GM18499 (cell line): ENCODE results near the gene PCBP3.
"Not testable (repeated sequence)": the region's sequence is repeated elsewhere in the genome, so short reads cannot be mapped to it uniquely, and the experiment has no call there.

Experiments
- ATAC-seq: cut with Tn5 transposase; IDR thresholded peaks from one replicate; pipeline ENCODE4 v1.9.1; 2021; ENCODE audit warnings: moderate number of reproducible peaks; ENCODE audit not compliant: insufficient read depth, unreplicated experiment

PCBP3 gene

DNA sequence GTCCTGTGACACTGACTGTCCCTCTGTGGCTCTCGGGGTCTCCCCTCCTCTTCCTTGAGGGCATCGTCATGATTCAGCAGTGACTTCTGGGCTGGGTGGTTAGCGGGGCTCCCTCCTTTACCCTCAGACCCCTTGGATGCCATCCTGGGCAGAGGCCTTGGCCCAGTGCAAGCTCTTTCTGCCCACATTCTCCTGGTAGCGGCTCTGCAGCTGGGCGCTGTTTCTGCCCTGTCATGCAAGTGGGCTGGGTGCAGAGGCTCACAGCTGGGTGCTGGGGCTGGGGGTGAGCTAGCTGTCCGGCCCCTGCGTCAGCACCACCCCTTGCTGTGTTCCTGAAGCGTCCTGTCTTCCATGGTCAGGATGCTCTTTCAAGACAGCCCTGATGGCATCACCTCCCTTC lies 158.5 kb downstream of the PCBP3 start:
- no peak for ATAC-seq

DNA sequence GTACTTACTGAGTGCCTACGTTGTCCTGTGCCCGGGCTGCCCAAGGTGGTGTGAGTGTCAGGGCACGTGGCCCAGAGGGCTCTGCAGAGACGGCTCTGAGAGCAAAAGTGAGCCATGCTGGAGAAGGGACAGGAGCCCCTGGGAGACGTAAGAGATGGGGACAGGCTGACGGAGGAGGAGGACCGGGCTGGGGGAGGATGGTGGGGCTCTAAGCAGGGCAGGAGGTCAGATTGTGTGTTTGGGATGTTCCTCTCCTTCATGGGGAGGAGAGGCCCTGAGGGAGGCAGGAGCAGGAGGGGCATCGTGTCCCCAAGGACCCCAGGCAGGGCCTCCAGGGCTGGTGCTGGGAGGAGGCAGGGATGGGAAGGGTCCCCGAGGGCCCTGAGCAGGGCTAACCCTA lies 158.9 kb downstream of the PCBP3 start:
- ATAC-seq, result no peak

DNA sequence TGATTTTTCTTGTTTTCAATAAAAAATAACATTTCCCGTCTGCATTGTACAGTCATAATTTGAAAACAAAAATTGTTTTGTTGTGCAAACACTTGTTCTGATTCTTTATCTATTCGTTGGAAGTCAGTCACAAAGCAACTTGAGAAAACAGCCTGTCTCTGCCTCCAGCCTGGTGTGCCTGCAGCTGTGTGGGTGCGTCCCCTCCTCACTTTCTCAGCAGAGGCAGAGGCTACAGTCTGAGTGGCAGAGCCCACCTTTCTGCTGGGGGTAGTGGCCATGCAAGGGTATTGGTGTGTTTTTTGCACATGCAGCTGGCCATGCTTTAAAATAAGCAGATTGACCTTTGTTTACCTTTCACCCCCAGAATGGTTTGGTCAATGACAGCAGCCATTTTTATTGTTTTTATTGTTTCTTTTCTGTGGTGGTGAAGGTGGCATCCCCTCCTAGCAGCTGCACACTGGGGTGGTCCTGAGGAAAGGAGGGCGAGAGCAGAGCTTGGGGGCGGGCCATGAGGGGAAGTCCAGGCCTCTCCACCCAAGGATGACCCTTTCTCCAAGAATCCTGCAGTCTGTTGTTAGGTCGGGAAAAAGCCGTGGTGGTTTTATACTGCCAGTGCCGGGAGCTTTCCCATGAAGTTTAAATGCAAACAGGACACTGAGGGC lies 159.6 kb downstream of the PCBP3 start:
- ATAC-seq, result no peak

DNA sequence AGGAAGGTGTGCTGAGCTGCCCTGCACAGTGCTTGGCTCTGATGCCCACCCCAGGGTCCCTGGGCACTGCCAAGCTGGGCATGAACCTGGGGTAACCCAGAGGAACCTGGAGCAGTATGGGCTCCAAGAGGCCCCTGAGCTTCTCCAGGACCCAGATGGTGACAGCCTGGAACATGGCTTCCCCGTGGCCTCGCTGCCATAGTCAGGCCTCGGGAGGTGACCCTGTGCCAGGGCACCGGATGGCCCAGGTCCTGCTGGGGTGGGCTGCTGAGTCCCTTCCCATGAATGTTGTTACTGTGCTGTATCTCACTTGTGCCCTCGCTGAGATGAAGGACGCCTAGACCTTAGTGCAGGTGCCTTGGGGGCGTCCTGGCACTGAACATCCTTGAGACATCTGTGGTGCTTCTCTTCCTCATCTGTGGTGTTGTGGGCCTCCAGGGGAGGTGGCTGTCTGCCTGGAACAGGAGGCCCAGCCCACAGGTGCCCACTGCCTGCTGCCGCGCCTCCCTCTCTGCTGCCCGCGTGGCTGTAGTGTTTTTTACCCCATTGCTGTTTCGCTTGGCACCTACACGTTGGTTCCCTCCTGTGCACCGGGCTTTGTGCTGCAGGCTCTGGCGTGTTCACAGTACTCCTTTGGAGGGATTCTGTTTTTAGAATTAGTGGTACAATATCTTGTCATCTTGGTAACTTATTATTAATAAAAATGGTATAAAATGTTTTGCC lies 160.3 kb downstream of the PCBP3 start:
- no peak for ATAC-seq

DNA sequence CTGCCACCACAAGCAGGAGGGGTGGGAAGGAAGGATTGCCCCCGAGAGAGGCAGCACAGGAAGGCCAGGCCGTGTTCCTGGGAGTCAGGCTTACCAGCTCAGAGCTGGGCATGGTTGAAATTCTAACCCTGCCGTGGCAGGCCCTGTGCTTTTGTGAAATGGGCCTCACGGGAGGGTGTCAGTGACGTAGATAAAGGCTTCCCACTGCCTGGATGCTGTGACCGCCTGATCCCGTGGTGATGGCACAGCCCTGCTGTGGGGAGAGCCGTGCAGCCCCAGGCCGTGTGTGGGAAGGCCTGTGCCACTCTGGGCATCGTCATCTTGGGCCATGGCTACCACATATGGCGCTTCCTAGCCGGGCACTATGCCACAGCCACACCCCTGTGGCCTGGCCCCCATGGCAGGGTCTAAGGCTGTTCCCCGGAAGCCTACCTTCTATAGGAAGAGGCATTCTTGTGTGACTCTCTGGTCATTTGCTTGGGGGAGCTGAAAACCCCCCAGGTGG lies 161.3 kb downstream of the PCBP3 start:
- ATAC-seq, result no peak

DNA sequence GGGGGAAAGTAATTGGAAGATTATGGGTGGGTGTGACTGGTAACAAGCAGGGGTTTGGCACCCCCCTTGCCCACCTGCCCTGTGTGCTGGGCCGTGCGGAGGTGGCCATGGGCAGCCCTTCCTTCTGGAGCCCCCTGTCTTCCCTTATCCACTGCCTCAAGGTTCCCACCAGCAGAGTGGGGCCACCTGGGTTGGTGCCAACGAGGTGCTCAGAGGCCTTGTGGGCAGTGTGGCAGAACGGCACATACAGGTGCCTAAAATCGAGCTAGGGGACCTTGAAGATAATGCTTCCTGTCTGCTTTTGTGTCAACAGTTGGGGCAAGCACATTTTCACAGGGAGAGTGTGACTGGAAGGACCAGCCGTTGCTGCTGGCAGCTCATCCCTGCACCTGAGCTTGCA lies 161.8 kb downstream of the PCBP3 start:
- ATAC-seq, result no peak

DNA sequence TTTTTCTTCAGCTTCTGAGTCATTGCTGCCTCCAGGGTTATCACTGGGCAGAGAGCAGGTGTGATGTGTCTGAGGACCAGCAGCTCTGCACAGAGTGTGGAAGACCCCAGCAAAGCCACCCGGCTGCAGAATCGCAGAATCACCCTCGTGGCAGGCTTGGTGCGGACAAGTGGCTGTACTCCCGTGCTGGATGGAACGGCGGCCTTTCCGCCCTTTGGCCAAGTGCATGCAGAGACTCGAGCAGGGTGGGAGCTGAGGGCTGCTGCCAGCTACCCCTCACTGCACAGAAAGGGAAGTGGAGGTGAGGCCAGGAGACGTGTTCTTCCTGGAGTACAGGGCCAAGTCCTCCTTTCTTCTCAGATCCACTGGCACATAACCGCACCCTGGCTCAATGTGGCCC lies 162.5 kb downstream of the PCBP3 start:
- ATAC-seq, result no peak

DNA sequence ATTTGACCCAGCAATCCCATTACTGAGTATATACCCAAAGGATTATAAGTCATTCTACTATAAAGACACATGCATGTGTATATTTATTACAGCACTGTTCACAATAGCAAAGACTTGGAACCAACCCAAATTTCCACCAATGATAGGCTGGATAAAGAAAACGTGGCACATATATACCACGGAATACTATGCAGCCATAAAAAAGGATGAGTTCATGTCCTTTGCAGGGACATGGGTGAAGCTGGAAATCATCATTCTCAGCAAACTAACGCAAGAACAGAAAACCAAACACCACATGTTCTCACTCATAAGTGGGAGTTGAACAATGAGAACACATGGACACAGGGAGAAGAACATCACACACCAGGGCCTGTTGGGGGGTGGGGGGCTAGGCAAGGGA lies 165.1 kb downstream of the PCBP3 start:
- ATAC-seq, result not testable (repeated sequence)

DNA sequence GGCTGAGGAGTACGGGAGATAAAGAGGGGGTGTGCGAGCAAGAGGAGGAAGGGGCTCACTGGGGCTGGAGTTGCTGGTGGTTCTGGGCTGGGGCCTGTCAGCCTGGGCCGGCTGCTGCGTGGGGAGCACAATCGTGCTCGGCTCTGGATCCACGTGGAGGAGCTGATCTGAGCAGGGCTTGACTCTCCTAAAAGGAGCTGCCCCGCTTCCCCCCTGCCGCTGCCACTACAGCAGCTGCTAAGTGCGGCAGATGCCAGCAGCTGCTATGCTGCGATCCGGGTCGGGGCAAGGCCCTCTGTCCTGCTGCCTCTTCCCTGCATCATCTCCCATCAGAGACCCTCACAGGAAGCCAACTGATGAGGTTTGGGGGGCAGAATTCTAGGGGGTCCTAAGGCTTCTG lies 165.9 kb downstream of the PCBP3 start:
- ATAC-seq, result no peak

DNA sequence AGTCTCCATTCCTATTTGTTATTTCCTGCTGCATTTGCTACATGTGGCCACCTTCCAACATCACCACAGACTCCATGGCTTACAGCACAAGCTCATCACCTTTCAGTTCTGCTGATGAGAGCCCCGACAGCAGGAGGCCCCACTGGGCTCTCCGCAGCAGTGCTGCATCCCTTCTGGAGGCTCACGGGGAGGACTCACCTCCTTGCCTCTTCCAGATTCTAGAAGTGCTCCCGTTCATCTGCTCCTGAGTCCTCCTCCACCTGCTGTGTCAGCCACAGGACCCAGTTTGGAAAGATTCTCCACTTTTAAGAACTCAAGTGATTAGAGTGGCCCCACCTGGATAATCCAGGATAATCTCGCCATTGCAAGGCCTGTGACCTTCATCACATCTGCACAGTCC lies 167.6 kb downstream of the PCBP3 start:
- no peak for ATAC-seq

DNA sequence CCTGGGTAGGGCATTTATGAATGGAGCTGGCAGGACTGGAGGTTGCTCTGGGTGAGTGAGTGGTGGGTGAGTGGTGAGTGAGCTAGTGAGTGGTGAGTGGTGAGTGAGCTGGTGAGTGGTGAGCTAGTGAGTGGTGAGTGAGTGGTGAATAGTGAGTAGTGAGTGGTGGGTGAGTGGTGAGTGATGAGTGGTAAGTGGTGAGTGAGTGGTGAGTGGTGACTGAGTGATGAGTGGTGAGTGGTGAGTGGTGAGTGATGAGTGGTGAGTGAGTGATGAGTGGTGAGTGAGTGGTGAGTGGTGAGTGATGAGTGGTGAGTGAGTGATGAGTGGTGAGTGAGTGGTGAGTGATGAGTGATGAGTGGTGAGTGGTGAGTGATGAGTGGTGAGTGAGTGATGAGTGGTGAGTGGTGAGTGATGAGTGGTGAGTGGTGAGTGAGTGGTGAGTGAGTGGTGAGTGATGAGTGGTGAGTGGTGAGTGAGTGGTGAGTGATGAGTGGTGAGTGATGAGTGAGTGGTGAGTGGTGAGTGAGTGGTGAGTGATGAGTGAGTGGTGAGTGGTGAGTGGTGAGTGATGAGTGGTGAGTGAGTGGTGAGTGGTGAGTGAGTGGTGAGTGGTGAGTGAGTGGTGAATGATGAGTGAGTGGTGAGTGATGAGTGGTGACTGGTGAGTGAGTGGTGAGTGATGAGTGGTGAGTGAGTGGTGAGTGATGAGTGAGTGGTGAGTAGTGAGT lies 170.8 kb downstream of the PCBP3 start:
- ATAC-seq, result not testable (repeated sequence)

DNA sequence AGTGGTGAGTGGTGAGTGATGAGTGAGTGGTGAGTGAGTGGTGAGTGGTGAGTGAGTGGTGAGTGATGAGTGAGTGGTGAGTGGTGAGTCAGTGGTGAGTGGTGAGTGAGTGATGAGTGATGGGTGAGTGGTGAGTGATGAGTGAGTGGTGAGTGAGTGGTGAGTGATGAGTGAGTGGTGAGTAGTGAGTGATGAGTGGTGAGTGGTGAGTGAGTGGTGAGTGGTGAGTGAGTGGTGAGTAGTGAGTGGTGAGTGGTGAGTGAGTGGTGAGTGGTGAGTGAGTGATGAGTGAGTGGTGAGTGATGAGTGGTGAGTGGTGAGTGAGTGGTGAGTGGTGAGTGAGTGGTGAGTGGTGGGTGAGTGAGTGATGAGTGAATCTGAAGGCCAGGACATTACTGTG lies 172.3 kb downstream of the PCBP3 start:
- ATAC-seq, result not testable (repeated sequence)

DNA sequence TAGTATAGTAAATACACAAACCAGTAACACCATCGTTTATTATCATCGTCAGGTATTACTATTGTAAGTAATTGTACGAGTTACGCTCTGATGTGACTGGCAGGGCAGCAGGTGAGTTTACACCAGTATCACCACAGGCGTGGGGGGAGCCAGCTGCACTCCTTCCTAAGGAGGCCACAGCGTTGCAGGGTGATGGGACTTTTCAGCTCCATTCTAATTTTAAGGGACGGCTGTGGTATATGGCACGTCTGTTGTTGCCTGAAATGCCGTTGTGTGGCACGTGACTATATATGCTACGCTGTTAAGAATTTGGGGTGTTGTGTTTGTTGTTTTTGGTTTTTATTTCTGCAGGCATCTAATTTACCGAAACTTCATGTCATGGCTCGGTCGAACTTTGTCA lies 173.3 kb downstream of the PCBP3 start:
- no peak for ATAC-seq

DNA sequence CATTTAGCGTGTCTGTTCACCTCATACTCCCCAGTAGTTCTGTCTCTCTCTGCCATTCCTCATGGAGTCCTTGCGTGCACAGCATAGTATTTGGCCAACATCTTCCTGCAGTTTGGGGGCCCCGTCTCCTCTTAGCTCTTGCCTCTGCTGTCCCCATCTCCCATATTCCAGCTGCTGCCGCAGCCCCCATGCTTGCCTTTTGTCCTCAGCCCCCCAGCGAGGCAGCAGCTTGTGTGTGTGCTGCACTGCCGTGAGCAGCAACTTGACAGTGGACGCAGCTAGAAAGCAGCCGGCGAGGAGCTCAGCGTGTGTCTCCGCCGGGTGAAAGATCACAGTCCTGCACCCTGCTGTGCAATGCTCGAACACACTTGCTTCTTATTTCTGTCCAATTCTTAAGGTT lies 173.8 kb downstream of the PCBP3 start:
- no peak for ATAC-seq

DNA sequence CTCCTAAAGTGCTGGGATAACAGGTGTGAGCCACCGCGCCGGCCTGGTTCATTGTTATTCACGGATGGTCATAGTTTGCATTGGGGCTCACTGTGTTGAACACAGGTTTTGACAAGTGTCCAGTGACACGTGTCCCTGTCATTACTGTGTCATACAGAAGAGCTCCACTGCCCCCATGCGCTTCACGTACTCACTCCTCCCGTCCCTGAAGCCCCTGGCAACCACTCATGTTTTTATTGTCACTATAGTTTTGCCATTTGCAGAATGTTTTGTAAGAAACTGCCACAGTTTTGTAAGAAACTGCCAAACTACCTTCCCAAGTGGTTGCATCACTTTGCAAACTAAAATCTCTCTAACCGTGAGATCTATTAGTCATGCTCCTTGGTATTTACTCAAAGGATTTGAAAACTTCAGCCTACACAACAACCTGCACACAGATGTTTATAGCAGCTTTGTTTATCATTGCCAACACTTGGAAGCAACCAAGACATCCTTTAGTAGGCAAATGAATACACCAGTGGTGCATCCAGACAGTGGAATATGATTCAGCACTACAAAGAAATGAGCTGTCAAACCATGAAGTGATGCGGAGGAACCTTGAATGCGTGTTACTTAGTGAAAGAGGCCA lies 174.9 kb downstream of the PCBP3 start:
- ATAC-seq, result no peak

DNA sequence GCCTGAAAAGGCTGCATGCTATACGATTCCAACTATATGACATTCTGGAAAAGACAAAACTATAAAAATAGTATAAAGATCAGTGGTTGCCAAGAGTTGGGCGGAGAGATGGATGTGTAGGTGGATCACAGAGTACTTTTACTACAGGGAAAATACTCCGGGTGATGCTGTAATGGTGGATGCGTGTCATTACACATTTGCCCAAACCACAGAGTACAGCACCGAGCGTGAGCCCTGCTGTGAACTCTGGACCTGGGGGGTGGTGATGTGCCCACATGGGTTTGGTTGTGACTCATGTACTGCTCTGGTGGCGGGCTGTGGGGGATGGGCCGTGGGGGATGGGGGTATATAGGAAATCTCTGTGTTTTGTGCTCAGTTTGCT lies 175.4 kb downstream of the PCBP3 start:
- no peak for ATAC-seq

DNA sequence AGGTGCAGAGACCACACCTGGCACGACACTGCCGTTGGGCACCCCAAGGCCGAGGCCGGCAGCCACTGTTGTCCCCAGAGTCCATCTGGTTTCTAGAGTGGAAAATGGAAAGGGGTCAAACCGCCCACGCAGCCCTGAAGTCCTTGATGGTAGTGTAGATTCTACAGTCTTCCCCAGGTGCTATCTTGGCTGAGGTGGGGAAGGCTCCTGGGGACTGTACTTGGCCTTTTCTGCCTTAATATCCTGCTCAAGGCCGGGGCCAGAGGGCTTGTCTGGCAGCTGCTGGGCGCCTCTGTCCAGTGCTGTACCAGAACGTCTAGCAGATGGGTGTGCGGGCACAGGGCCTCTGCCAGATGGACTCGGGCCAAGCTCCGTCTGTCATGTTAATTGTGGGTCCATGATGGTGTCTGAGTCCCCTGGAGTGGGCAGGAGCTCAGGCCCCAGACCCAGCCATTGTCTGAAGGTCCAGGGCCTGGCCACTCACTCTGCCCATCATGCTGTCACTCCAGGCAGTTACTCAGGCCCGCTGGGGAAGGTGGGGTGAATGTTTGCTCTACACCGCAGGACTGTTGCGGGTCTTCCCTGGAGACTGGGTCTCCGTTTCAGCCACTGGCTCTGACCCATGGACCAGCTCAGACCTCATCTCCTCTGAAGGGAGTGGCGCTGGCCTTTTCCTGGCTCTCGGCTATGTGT lies 176.1 kb downstream of the PCBP3 start:
- ATAC-seq, result no peak

DNA sequence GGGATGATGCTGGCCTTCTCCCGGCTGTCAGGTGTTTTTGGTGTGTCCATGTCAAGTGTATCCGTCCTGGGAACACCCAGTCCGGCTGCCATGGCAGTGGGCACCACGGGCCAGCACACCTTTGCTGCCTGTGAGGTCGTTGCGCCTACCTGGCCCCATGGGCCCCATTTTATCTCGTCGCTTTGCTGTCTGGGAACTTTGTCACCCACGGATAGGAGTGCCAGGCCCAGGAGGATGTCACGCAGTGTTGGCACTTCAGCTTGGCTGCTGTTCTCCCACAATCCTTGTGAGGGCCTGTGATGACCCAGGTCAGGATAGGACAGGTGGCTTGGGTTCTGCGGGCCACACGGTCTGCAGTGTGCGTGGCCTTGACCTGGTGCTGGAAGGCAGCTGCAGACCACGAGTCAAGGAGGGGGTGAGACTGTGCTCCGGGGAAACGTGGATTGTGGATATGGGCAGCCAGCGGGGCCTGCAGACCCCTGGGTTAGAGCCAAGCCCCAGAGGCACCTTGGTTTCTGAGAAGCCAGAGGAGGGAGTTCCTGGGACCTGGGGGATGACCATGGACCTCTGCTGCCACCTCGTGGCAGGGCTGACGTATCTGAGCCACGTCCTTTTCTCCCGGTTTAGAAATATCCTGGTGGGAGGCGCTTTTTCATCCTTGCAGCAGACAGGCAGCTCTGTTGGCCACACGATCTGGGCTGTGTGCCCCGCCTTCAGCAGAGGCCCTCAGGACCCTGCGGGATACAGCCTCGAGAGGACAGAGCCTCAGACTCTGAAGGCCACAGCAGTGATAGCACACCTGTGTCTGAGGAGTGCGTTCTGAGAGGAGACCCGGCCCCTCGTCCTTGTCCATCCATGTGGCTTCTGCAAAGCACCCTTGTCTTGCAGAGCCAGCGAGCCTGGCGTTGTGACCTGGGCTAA lies 176.9 kb downstream of the PCBP3 start:
- no peak for ATAC-seq

DNA sequence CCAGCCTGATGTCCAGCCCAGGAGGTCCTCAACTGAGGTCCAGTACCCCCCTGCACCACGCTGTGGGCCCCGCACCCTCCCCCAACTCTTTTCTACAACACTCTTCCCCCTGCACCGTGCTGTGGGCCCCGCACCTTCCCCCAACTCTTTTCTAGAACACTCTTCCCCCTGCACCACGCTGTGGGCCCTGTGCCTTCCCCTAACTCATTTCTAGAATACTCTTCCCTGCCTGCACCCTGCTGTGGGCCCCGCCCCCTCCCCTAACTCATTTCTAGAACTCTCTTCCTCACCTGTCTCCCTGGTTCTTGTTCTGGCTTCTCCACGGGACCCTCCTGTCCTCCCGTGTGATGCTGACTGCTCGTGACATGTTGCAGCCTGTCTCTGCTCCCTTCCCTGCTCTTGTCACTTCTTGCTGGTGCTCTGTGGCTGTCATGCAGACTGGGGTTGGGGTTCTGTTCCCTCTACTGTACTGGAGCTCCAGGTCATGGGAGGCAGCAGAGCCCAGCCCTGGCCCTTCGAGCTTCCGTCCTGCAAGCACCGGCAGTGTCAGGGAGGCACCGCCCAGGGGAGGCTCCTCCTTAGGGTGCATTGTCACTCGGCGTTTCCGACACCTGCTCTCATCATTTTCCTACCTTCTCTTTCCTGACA lies 177.9 kb downstream of the PCBP3 start:
- no peak for ATAC-seq
